Measurements from ENCODE around the gene DTL. TPM values are rescaled to one million over a fixed set of nuclear protein-coding genes. Genes with fewer than 3 reads are reported as not detected.
A peak's percentile ranks its signal among the peaks of the same experiment; 100 is the strongest.

Gene DTL
- total RNA-seq, 2 donors from 2014 or later = 1.7 to 4.1 TPM

- intact Hi-C loops (cut with DNase I, micrococcal nuclease) = no loop called here
- DNase-seq = peak in 1 of 2 donors; percentile 52
- ATAC-seq = peak; percentile 71
These were observed 114.0 kb downstream of the DTL start for GRCh38 chr1:212149566-212149965.

- no peak for DNase-seq
- intact Hi-C loops (cut with DNase I, micrococcal nuclease) = no loop called here
- no peak for ATAC-seq
These were observed 116.8 kb downstream of the DTL start for GRCh38 chr1:212152308-212152693.

- DNase-seq = no peak
- intact Hi-C loops (cut with DNase I, micrococcal nuclease) = no loop called here
These were observed 117.3 kb downstream of the DTL start for GRCh38 chr1:212152869-212153268.

GRCh38 chr1:212153635-212154034 is 118.1 kb downstream of the DTL start:
- DNase-seq (no peak), ATAC-seq (no peak)

More at GRCh38 chr1:212152869-212153268, 117.3 kb downstream of the DTL start:
- no peak for ATAC-seq

More at GRCh38 chr1:212153635-212154034, 118.1 kb downstream of the DTL start:
- intact Hi-C loops (cut with DNase I, micrococcal nuclease) = no loop called here

Small RNA genes within 50 kb of the gene (microRNA-seq; reads per million reads assigned to microRNA genes)
- 0 reads per million in 2 donors for gene MIR3122

Other genes starting within 250 kb of the DTL start
- 10 to 100 TPM; 30.9 to 46.0 TPM for gene LPGAT1, start 205.0 kb upstream of the DTL start, total RNA-seq
- gene INTS7, start 191 bp upstream of the DTL start, total RNA-seq = 10 to 100 TPM; 11.7 to 13.0 TPM
- 10 to 100 TPM; 61.0 to 69.5 TPM for gene PPP2R5A, start 249.7 kb downstream of the DTL start, total RNA-seq

Data from left colon (tissue), 2 donors.